NCI-H1694 treated with DMSO at 0.1 percent for 48 hours (cell line): ENCODE data around the gene ODAD2.

ENCODE experiments used
- DNase-seq: peaks from one replicate; lab custom pipeline; 2025; lab: John Stamatoyannopoulos, UW

The ODAD2 gene

DNA sequence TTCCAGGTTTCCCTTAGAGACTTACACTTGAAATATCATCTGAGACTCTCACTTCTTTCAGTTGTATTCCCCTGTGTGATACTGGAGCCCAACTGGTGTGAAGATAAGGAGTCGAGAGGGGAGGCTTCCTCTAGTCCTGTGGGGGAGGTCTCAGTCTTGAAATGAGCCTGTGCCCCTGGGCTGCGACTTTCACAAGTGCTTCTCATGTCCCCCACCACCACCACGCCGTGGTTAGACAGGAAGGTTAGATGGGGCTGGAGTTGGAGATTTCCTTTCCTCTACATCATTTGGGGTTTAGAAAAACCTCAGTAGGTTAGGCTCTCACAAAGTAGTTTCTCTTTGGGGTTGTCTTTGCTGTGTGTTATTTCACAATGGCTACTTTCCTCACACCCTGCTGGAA, 227.6 kb downstream of the ODAD2 start:
- no peak for DNase-seq

DNA sequence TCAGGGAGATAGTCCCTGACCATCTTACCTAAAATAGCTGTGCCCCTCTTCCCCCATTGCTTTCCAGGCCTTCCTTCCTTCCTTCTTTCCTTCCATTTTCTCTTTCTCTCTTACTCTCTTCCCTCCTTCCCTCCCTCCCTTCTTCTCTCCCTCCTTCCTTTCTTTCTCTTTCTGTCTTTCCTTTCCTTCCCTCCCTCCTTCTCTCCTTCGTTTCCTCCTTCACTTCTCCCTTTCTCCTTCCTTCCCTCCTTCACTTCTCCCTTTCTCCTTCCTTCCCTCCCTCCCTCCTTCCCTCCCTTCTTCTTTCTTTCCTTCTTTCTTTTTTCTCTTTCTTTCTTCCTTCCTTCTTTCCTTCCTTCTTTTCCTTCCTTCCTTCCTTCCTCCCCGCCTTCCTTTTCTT, 228.7 kb downstream of the ODAD2 start:
- DNase-seq, result no peak
